IPS-18a (cell line): ENCODE data around the gene EPHA3.
A peak's percentile ranks its signal among the peaks of the same experiment; 100 is the strongest.

Experiments used
- H3K27ac ChIP-seq: one replicate; pipeline ENCODE4 v1.5.1; 2013; ENCODE audit warnings: low read length
- H3K27me3 ChIP-seq: one replicate; pipeline ENCODE4 v1.6.1; 2013; ENCODE audit warnings: mild to moderate bottlenecking, low read length; ENCODE audit not compliant: control insufficient read depth, insufficient read depth
- H3K36me3 ChIP-seq: one replicate; pipeline ENCODE4 v1.6.1; 2013; ENCODE audit warnings: low read depth, low read length; ENCODE audit not compliant: control insufficient read depth
- H3K4me1 ChIP-seq: one replicate; pipeline ENCODE4 v1.6.1; 2013; ENCODE audit warnings: low read depth, low read length; ENCODE audit not compliant: control insufficient read depth
- H3K4me3 ChIP-seq: one replicate; pipeline ENCODE4 v1.5.1; 2013; ENCODE audit warnings: low read length
- H3K9ac ChIP-seq: one replicate; pipeline ENCODE4 v1.6.1; 2013; ENCODE audit warnings: mild to moderate bottlenecking, low read length, moderate library complexity
- H3K9me3 ChIP-seq: one replicate; pipeline ENCODE4 v1.6.1; 2013; ENCODE audit warnings: low read depth, low read length; ENCODE audit not compliant: control insufficient read depth

The EPHA3 gene

DNA sequence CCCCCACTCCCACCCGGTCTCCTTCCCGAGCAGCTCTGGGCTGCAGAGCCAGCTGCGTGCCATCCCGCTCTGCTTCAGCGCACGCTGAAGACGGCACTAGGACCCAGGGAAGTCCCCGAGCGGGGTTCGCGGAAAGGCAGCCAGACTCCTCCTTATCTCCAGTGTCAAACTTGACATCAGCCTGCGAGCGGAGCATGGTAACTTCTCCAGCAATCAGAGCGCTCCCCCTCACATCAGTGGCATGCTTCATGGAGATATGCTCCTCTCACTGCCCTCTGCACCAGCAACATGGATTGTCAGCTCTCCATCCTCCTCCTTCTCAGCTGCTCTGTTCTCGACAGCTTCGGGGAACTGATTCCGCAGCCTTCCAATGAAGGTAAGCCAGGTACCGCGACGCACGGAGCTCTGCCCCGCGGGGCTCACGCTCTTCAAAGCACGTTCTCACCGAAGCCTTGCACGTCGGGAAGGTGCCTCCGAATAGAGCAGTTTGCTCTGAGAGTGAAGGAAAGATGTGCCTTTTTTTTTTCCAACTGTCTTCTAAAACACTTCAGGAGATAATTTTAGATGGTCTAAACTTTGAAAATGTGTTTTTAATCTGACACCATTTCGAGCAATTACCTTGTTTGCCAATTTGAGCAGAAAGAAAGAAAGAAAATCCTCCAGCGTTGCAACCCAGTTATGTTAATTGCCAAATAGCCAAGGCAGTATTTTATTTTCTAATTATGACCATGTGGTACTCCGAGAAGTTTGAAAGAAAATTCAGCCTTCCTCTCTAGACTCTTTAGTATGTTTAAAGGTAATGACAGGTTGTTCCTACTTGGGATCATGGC is at the start of gene EPHA3:
Gene EPHA3 (plus strand): TSS at position 161 of the 830 bp plus-strand sequence. CDS start 128 bp downstream, at position 289.
- no peak within 1 kb of the TSS for H3K27ac ChIP-seq
- peaks cover 38% of the 10 kb centered on the region for H3K27me3 ChIP-seq
- no peak within 1 kb of the TSS for H3K9ac ChIP-seq
- peaks cover 4% of the 10 kb centered on the region for H3K4me1 ChIP-seq
- no peaks in the 10 kb centered on the region for H3K9me3 ChIP-seq
- no peaks in the 10 kb centered on the region for H3K36me3 ChIP-seq
- peak within 1 kb of the TSS; percentile 73 for H3K4me3 ChIP-seq

DNA sequence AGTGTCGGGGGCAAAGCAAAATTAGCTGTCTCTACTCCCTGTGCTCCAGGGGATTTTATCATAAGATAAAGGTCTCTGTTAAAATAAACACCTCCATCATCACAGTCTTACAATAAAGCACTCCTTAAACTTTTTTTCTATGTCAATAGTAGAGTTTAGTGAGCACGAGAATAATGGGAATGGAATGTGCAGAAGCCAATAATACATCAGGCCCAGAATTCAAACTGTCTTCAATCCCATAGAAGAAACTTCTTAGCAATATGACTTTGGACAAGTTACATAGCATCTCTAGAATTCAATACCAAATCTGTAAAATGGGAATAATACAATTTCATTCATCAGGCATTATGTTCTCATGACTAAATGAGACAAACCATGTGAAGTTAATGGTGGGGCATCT is 49.0 kb upstream of the EPHA3 start:
- Histone ChIP-seq H3K4me3 (no peak overlapping the region), H3K9me3 (no peaks in the 10 kb centered on the region), H3K36me3 (no peaks in the 10 kb centered on the region), H3K27ac (no peak overlapping the region), H3K4me1 (peaks cover 3% of the 10 kb centered on the region), H3K9ac (no peak overlapping the region), H3K27me3 (no peaks in the 10 kb centered on the region)

GRCh38 chr3:89059211-89059925 is 48.1 kb upstream of the EPHA3 start:
- Histone ChIP-seq H3K27ac (no peak overlapping the region), H3K27me3 (no peaks in the 10 kb centered on the region), H3K9ac (no peak overlapping the region), H3K4me1 (peaks cover 3% of the 10 kb centered on the region), H3K36me3 (no peaks in the 10 kb centered on the region), H3K9me3 (no peaks in the 10 kb centered on the region), H3K4me3 (no peak overlapping the region)

- Histone ChIP-seq H3K9ac (no peak overlapping the region), H3K9me3 (no peaks in the 10 kb centered on the region), H3K4me3 (no peak overlapping the region), H3K36me3 (no peaks in the 10 kb centered on the region), H3K4me1 (peaks cover 3% of the 10 kb centered on the region), H3K27me3 (no peaks in the 10 kb centered on the region), H3K27ac (no peak overlapping the region)
Measured at GRCh38 chr3:89061259-89061658, 46.2 kb upstream of the EPHA3 start.

DNA sequence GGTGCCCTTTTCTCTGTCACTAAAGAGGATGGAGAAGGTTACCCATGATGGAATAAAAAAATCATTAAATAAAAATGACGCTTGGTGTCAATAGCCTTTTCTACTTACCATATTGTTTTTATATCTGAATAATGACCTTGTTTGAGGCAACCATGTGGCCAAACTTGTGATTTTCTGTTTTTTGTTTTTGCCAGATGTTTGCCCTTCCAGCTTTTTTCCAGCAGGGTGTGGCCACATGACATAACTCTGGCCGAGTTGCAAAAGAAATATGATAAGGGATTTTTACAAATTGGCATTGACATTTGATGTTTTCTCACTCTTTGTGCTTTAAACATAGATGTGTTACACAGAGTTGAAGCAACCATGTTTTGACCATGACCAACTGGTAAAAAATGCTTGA is 39.7 kb upstream of the EPHA3 start:
- Histone ChIP-seq H3K27ac (no peak overlapping the region), H3K27me3 (no peaks in the 10 kb centered on the region), H3K4me1 (no peaks in the 10 kb centered on the region), H3K9ac (no peak overlapping the region), H3K9me3 (no peaks in the 10 kb centered on the region), H3K36me3 (no peaks in the 10 kb centered on the region), H3K4me3 (no peak overlapping the region)

DNA sequence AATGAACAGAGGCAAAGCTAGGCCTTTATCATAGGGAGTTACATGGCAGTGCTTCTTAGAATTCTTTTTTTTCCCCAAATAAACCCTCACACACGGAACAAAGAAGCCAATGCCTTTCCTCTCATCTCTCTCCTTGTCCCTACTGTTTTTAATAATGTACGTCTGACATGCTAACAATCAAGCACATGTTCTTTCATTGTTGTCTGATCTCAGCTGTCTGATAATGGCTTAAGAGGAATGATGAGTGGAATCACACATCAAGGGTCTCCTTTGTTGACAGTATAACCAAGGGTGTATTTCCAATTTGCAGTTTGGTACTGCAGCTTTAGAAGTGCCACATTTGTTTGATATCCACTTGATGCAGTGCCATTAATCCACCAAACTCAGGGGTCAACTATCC is 34.8 kb upstream of the EPHA3 start:
- no peaks in the 10 kb centered on the region for H3K4me1 ChIP-seq

GRCh38 chr3:89079944-89080343 is 27.5 kb upstream of the EPHA3 start:
- Histone ChIP-seq H3K4me3 (no peak overlapping the region), H3K4me1 (no peaks in the 10 kb centered on the region), H3K9me3 (no peaks in the 10 kb centered on the region), H3K36me3 (no peaks in the 10 kb centered on the region), H3K27ac (no peak overlapping the region), H3K27me3 (no peaks in the 10 kb centered on the region), H3K9ac (no peak overlapping the region)

More for the DNA sequence above, 34.8 kb upstream of the EPHA3 start:
- no peak overlapping the region for H3K9ac ChIP-seq
- H3K9me3 ChIP-seq: no peaks in the 10 kb centered on the region
- H3K4me3 ChIP-seq: no peak overlapping the region
- no peak overlapping the region for H3K27ac ChIP-seq
- no peaks in the 10 kb centered on the region for H3K27me3 ChIP-seq
- H3K36me3 ChIP-seq: no peaks in the 10 kb centered on the region

- H3K4me3 ChIP-seq: no peak overlapping the region
- no peaks in the 10 kb centered on the region for H3K9me3 ChIP-seq
- H3K9ac ChIP-seq: no peak overlapping the region
- H3K27ac ChIP-seq: no peak overlapping the region
- H3K27me3 ChIP-seq: no peaks in the 10 kb centered on the region
- H3K36me3 ChIP-seq: no peaks in the 10 kb centered on the region
- no peaks in the 10 kb centered on the region for H3K4me1 ChIP-seq
Measured at GRCh38 chr3:89087851-89088250, 19.6 kb upstream of the EPHA3 start.

DNA sequence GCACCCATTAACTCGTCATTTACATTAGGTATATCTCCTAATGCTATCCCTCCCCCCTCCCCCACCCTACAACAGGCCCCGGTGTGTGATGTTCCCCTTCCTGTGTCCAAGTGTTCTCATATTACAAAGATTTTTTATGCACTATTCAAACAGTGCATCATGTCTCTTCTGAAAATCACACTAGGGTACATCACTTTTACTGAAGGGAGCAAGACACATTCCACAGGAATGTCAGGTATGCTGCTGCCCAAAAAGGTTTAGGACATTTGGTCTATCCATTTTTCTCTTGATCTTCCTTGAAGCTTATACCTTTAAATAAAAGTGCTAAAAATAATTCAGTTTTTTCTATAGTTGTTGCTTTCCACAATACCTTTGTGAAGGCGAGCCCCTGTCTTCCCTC is 9.2 kb upstream of the EPHA3 start:
- no peak overlapping the region for H3K27ac ChIP-seq
- no peaks in the 10 kb centered on the region for H3K9me3 ChIP-seq
- H3K36me3 ChIP-seq: no peaks in the 10 kb centered on the region
- no peaks in the 10 kb centered on the region for H3K4me1 ChIP-seq
- no peak overlapping the region for H3K4me3 ChIP-seq
- H3K9ac ChIP-seq: no peak overlapping the region
- H3K27me3 ChIP-seq: no peaks in the 10 kb centered on the region

DNA sequence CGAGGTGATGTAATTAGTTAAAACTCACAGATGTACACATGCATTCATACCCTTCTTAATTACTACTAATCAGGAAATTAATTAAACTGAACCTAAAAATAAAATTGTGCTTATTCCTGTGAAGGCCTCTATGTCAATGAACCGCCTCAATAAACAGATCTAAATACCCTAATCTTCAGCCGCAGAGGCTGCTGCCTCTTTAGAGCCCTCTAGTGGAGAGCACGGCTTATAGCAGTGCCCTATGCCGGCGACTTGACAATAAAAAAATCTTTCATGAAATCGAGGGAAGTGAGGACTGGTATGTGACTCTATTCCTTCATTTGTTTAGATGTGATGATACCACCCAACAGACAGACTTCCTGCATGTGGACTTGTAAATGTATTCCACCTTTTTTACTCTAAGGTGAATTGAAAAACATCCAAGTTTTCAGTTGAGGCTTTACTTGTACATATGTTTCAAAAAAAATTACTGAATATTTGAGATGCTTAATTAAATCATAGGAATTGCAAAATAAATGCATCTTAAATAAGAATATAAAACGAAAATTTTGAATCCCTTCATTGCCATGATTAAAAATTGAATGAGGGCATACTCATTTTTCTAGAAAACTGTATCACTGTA is 8.3 kb upstream of the EPHA3 start:
- Histone ChIP-seq H3K9ac (no peak overlapping the region), H3K27ac (no peak overlapping the region), H3K4me1 (no peaks in the 10 kb centered on the region)

DNA sequence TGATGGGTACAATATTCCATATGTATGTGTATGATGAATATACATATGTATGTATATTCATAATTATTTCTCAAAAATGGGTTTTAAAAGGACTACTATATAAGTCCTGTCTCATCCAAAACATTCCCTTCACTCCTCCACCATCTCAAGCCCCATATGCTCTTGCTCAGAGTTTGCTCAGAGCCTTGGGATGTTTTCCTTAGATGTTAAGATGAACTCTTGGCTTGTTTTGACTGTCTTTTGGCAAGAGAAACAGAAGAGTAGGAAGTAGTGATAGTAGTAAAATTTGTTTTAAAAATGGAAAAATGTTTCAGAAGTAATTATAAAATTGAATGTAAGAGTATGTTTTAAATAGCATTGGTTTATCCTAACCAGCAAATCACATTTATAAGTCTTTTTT is 6.2 kb upstream of the EPHA3 start:
- H3K4me1 ChIP-seq: no peaks in the 10 kb centered on the region
- H3K9ac ChIP-seq: no peak overlapping the region
- no peak overlapping the region for H3K27ac ChIP-seq
- H3K36me3 ChIP-seq: no peaks in the 10 kb centered on the region
- peaks cover 6% of the 10 kb centered on the region for H3K27me3 ChIP-seq
- no peaks in the 10 kb centered on the region for H3K9me3 ChIP-seq
- H3K4me3 ChIP-seq: no peak overlapping the region

More for the DNA sequence above, 8.3 kb upstream of the EPHA3 start:
- H3K27me3 ChIP-seq: no peaks in the 10 kb centered on the region
- H3K36me3 ChIP-seq: no peaks in the 10 kb centered on the region
- no peaks in the 10 kb centered on the region for H3K9me3 ChIP-seq
- no peak overlapping the region for H3K4me3 ChIP-seq
